K562 (cell line): ENCODE data around the gene ZNF646. TPM values are rescaled to one million over a fixed set of nuclear protein-coding genes. Genes with fewer than 3 reads are reported as not detected.

Experiments used
- DACH1 ChIP-seq: fragments of 450-650 bp; IDR thresholded peaks from 2 replicates; pipeline ENCODE4 v1.6.1; 2018; ENCODE audit not compliant: partially characterized antibody
- FUS ChIP-seq: fragments of 200-400 bp; formaldehyde crosslinking; optimal IDR thresholded peaks from 2 replicates; pipeline ENCODE3; 2017; ENCODE audit warnings: low read depth, low read length
- GTF2F1 ChIP-seq: IDR thresholded peaks from 2 replicates; pipeline ENCODE4 v1.6.1; 2011; ENCODE audit warnings: low read depth, low read length, improper control_type of control experiment
- HMGN3 ChIP-seq: IDR thresholded peaks from 2 replicates; pipeline ENCODE4 v1.6.1; 2011; ENCODE audit warnings: borderline replicate concordance, low read depth, mild to moderate bottlenecking, mixed read lengths, low read length; ENCODE audit not compliant: insufficient read length; ENCODE audit errors: extremely low read depth
- HNRNPLL ChIP-seq: fragments of 200-400 bp; formaldehyde crosslinking; IDR thresholded peaks from 2 replicates; pipeline ENCODE4 v1.6.1; 2017; ENCODE audit warnings: low read length, low read depth, mild to moderate bottlenecking; ENCODE audit not compliant: poor library complexity, severe bottlenecking
- KDM4B ChIP-seq, 2 experiments: fragments of 450-650 bp in 1 of 2; sonication (generic) in 1 of 2; IDR thresholded peaks; 2 replicates each; pipeline ENCODE4 v1.6.1; 2016 to 2017; ENCODE audit warnings: borderline replicate concordance in 2 of 2, antibody characterized with exemption in 1 of 2, low read depth in 1 of 2, mild to moderate bottlenecking in 1 of 2
- MAZ ChIP-seq, 2 experiments: fragments of 450-650 bp in 1 of 2; sonication (generic) in 1 of 2; formaldehyde crosslinking; IDR thresholded peaks in 1 of 2; conservative IDR thresholded peaks in 1 of 2; 2 replicates each; pipeline versions ENCODE4 v1.4.0 to v1.5.0; 2020; ENCODE audit warnings: mild to moderate bottlenecking in 1 of 2, missing genetic modification reagents in 1 of 2
- OTX1 ChIP-seq: fragments of 450-650 bp; formaldehyde crosslinking; IDR thresholded peaks from 2 replicates; pipeline ENCODE4 v1.4.0; 2022; ENCODE audit warnings: mild to moderate bottlenecking
- SETDB1 ChIP-seq: IDR thresholded peaks from one replicate; pipeline ENCODE4 v1.6.1; 2012; ENCODE audit warnings: low read length, control low read depth, inconsistent platforms
- SMAD2 ChIP-seq: fragments of 150-350 bp; IDR thresholded peaks from 2 replicates; pipeline ENCODE4 v1.6.1; 2014; ENCODE audit warnings: low read depth, mild to moderate bottlenecking, low read length
- TAF9B ChIP-seq: fragments of 450-650 bp; IDR thresholded peaks from 2 replicates; pipeline ENCODE4 v1.6.1; 2018; ENCODE audit warnings: mild to moderate bottlenecking; ENCODE audit not compliant: partially characterized antibody
- ZFX ChIP-seq: sonication (generic); formaldehyde crosslinking; IDR thresholded peaks from 2 replicates; pipeline ENCODE4 v1.8.0; 2022; ENCODE audit warnings: mild to moderate bottlenecking, missing genetic modification reagents, moderate library complexity
- polyA plus RNA-seq, 8 experiments: library from polyadenylated mRNA; depleted of rRNA in 4 of 8; stranded (reverse) in 5 of 8; unstranded in 3 of 8; fragments of >200 nt; fragmentation: Nextera tagmentation in 2 of 8; fragmentation: Illumina TruSeq in 1 of 8; extraction: Ambion mirVana in 2 of 8; extraction: Trizol in 1 of 8; gene quantifications; 2 replicates each; pipeline versions ENCODE4 v1.2.1 to v1.2.3, GENCODE V29; 2011 to 2014; ENCODE audit warnings: inconsistent platforms in 1 of 8, missing spikeins in 1 of 8
- total RNA-seq, 7 experiments: library from RNA; depleted of rRNA in 6 of 7; stranded (reverse); fragments of >200 nt in 6 of 7; fragmentation: Illumina TruSeq in 2 of 7; extraction: Trizol in 2 of 7; gene quantifications; 2 replicates each; pipeline versions ENCODE4 v1.2.1 to v1.2.3, GENCODE V29; 2011 to 2021; ENCODE audit warnings: low replicate concordance in 1 of 7
- TF ChIP-seq, protein P1 (sequence below), 2 experiments: fragments of 450-650 bp in 1 of 2; sonication (generic) in 1 of 2; formaldehyde crosslinking in 1 of 2; IDR thresholded peaks in 1 of 2; conservative IDR thresholded peaks in 1 of 2; 2 replicates each; pipeline versions ENCODE4 v1.6.1 to v1.8.1; 2016 to 2023; ENCODE audit warnings: mild to moderate bottlenecking in 2 of 2, moderate library complexity in 2 of 2, inconsistent platforms in 1 of 2, missing genetic modification reagents in 1 of 2
- TF ChIP-seq, protein P2 (sequence below): fragments of 200-800 bp; sonication (Bioruptor generic); IDR thresholded peaks from 2 replicates; pipeline ENCODE4 v1.6.1; 2017; ENCODE audit warnings: missing genetic modification characterization, missing compliant biosample characterization
- TF ChIP-seq, protein P3 (sequence below): fragments of 250-450 bp; sonication (Bioruptor Pico); IDR thresholded peaks from 2 replicates; pipeline ENCODE4 v1.4.0; 2020; ENCODE audit warnings: mild to moderate bottlenecking
- TF ChIP-seq, protein P4 (sequence below): fragments of 450-650 bp; formaldehyde crosslinking; conservative IDR thresholded peaks from 2 replicates; pipeline ENCODE4 v1.4.0; 2022; ENCODE audit warnings: mild to moderate bottlenecking, missing genetic modification characterization
- TF ChIP-seq, protein P5 (sequence below): fragments of 450-650 bp; IDR thresholded peaks from 2 replicates; pipeline ENCODE4 v1.6.1; 2016; ENCODE audit warnings: missing biosample characterization, missing genetic modification characterization
- TF ChIP-seq, protein P6 (sequence below): fragments of 450-650 bp; IDR thresholded peaks from 2 replicates; pipeline ENCODE4 v1.6.1; 2016

ZNF646 gene
- total and polyA plus RNA-seq, 9 of the 15 experiments (the other 6 are each of a cell fraction or from before 2014, with no cell fraction given): 0.08 to 20.6 (median 8.0) TPM

DNA sequence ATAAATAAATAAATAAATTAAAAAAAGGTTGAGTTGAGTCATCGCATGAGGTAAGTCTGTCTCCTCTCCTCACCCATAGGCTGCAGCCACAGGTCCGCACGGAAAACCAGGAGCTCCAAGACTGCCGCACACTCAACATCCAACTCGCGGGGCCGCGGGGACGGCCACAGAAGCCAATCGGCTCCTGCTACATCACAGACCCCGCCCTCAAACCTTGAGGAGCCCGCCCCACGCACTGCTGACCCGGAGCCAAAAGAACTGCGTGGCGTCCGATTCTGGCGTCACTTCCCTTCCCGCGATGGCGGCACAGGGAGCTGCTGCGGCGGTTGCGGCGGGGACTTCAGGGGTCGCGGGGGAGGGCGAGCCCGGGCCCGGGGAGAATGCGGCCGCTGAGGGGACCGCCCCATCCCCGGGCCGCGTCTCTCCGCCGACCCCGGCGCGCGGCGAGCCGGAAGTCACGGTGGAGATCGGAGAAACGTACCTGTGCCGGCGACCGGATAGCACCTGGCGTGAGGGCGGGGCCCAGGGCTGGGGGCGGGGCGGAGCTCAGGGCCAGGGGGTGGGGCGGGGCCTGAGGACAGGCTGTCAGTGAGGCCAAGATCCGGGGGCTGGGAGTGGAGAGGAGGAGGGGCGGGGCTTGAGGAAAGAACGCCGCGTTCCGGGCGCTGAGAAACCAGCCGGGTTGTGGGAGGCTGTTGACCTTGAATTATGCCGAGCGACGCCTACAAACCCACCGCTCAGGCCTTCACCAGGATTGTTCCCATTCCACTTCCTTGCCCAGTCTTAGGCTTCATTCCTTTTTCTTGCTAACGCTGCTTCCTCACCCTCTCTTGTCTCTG, 43.4 kb downstream of the ZNF646 start, which contains the start of gene KAT8 (continued):
- TF ChIP-seq, protein P1, sequence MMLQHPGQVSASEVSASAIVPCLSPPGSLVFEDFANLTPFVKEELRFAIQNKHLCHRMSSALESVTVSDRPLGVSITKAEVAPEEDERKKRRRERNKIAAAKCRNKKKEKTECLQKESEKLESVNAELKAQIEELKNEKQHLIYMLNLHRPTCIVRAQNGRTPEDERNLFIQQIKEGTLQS (IDR thresholded peaks at IDR 0.05): peak; percentile 52
- TF ChIP-seq, protein P1 (CRISPR knock-in tag; conservative IDR thresholded peaks at IDR 0.05): no peak
- TF ChIP-seq GTF2F1: peak; percentile 67; the same call in 1 of the 2 replicates
- TF ChIP-seq, protein P2, sequence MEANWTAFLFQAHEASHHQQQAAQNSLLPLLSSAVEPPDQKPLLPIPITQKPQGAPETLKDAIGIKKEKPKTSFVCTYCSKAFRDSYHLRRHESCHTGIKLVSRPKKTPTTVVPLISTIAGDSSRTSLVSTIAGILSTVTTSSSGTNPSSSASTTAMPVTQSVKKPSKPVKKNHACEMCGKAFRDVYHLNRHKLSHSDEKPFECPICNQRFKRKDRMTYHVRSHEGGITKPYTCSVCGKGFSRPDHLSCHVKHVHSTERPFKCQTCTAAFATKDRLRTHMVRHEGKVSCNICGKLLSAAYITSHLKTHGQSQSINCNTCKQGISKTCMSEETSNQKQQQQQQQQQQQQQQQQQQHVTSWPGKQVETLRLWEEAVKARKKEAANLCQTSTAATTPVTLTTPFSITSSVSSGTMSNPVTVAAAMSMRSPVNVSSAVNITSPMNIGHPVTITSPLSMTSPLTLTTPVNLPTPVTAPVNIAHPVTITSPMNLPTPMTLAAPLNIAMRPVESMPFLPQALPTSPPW: peak; percentile 88
- no peak for TF ChIP-seq SETDB1
- TF ChIP-seq, protein P3, sequence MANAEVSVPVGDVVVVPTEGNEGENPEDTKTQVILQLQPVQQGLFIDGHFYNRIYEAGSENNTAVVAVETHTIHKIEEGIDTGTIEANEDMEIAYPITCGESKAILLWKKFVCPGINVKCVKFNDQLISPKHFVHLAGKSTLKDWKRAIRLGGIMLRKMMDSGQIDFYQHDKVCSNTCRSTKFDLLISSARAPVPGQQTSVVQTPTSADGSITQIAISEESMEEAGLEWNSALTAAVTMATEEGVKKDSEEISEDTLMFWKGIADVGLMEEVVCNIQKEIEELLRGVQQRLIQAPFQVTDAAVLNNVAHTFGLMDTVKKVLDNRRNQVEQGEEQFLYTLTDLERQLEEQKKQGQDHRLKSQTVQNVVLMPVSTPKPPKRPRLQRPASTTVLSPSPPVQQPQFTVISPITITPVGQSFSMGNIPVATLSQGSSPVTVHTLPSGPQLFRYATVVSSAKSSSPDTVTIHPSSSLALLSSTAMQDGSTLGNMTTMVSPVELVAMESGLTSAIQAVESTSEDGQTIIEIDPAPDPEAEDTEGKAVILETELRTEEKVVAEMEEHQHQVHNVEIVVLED (CRISPR knock-in tag): peak; percentile 77
- TF ChIP-seq OTX1 (CRISPR knock-in tag): 0 out of 2 replicates have a peak, but pooled peaks have one; percentile 6
- TF ChIP-seq, protein P4, sequence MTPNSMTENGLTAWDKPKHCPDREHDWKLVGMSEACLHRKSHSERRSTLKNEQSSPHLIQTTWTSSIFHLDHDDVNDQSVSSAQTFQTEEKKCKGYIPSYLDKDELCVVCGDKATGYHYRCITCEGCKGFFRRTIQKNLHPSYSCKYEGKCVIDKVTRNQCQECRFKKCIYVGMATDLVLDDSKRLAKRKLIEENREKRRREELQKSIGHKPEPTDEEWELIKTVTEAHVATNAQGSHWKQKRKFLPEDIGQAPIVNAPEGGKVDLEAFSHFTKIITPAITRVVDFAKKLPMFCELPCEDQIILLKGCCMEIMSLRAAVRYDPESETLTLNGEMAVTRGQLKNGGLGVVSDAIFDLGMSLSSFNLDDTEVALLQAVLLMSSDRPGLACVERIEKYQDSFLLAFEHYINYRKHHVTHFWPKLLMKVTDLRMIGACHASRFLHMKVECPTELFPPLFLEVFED (CRISPR knock-in tag): 0 out of 2 replicates have a peak, but pooled peaks have one; percentile 74
- TF ChIP-seq KDM4B (IDR thresholded peaks at IDR 0.05; ENCODE audit: borderline replicate concordance in 2 of 2, low read depth in 1 of 2): peak in 1 of 2 experiments; percentile 96; a peak in 2 of 4 replicates
- peak; percentile 64 for TF ChIP-seq TAF9B
- peak; percentile 65 for TF ChIP-seq ZFX (CRISPR knock-in tag)
- TF ChIP-seq, protein P5, sequence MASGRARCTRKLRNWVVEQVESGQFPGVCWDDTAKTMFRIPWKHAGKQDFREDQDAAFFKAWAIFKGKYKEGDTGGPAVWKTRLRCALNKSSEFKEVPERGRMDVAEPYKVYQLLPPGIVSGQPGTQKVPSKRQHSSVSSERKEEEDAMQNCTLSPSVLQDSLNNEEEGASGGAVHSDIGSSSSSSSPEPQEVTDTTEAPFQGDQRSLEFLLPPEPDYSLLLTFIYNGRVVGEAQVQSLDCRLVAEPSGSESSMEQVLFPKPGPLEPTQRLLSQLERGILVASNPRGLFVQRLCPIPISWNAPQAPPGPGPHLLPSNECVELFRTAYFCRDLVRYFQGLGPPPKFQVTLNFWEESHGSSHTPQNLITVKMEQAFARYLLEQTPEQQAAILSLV (tag): no peak
- TF ChIP-seq DACH1: peak; percentile 30
- TF ChIP-seq FUS: peak; percentile 30
- peak; percentile 30 for TF ChIP-seq HNRNPLL
- TF ChIP-seq SMAD2: no peak
- TF ChIP-seq MAZ (CRISPR knock-in tag; conservative IDR thresholded peaks at IDR 0.05 in 1 of 2, IDR thresholded peaks at IDR 0.05 in 1 of 2): peak; percentile 80 to 89
- peak; percentile 76 for TF ChIP-seq HMGN3
- TF ChIP-seq, protein P6, sequence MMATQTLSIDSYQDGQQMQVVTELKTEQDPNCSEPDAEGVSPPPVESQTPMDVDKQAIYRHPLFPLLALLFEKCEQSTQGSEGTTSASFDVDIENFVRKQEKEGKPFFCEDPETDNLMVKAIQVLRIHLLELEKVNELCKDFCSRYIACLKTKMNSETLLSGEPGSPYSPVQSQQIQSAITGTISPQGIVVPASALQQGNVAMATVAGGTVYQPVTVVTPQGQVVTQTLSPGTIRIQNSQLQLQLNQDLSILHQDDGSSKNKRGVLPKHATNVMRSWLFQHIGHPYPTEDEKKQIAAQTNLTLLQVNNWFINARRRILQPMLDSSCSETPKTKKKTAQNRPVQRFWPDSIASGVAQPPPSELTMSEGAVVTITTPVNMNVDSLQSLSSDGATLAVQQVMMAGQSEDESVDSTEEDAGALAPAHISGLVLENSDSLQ: peak; percentile 61; the same call in 1 of the 2 replicates
